GM10248 (cell line): ENCODE results near the gene PCNX3.
A peak's percentile ranks its signal among the peaks of the same experiment; 100 is the strongest.

Experiments
- CTCF ChIA-PET: fragments of 300-600 bp; sonication (Branson Sonifier 250); formaldehyde crosslinking; extraction: SDS; loops from one replicate; lab custom pipeline; 2021; ENCODE audit warnings: antibody characterized with exemption; lab: Yijun Ruan, JAX
- POLR2A ChIA-PET: fragments of 350-650 bp; sonication (Branson Sonifier 250); formaldehyde crosslinking; extraction: SDS; loops from one replicate; lab custom pipeline; 2020; ENCODE audit warnings: antibody characterized with exemption; lab: Yijun Ruan, JAX
- DNase-seq: peaks from one replicate; pipeline ENCODE4 v3.0.0; 2012; ENCODE audit errors: extremely low spot score
- CTCF ChIP-seq: IDR thresholded peaks from 2 replicates; pipeline ENCODE4 v1.5.1; 2012; ENCODE audit warnings: mild to moderate bottlenecking, low read depth; ENCODE audit errors: extremely low read depth, missing control alignments, control extremely low read depth

Gene PCNX3

GRCh38 chr11:65611028-65611757 is 4.4 kb upstream of the PCNX3 start:
- ChIA-PET CTCF (interaction anchor here (1.7 to 24.8 kb wide), 3 partner anchors 26 to 38 kb away, joined by 6 to 351 read pairs (median 6); partner anchors contain the start of genes EHBP1L1, FAM89B and KCNK7), POLR2A (interaction anchor here (0.7 kb wide), 1 partner anchor 23 kb away, joined by 4 read pairs; no protein-coding TSS in a partner anchor)
- no peak for TF ChIP-seq CTCF
- no peak for DNase-seq

GRCh38 chr11:65611758-65612603 is 3.6 kb upstream of the PCNX3 start:
- no peak for DNase-seq
- TF ChIP-seq CTCF = no peak
- ChIA-PET CTCF (interaction anchor here (1.2 to 24.8 kb wide), 8 partner anchors 8 to 273 kb away, joined by 3 to 351 read pairs (median 6); partner anchors contain the start of genes EHBP1L1, FAM89B, KCNK7 and SIPA1), POLR2A (interaction anchor here (0.7 to 1.6 kb wide), 2 partner anchors 24 to 187 kb away, joined by 4 to 5 read pairs; no protein-coding TSS in a partner anchor)

GRCh38 chr11:65612691-65613090 is 2.9 kb upstream of the PCNX3 start:
- ChIA-PET POLR2A (interaction anchor here (0.5 to 1.6 kb wide), 3 partner anchors 48 to 190 kb away, joined by 3 to 5 read pairs (median 4); no protein-coding TSS in a partner anchor), CTCF (interaction anchor here (1.2 to 24.8 kb wide), 8 partner anchors 9 to 272 kb away, joined by 3 to 351 read pairs (median 6); partner anchors contain the start of genes EHBP1L1, FAM89B, KCNK7 and SIPA1)
- TF ChIP-seq CTCF = no peak
- no peak for DNase-seq

- no peak for TF ChIP-seq CTCF
- ChIA-PET POLR2A (interaction anchor here (0.5 to 1.6 kb wide), 4 partner anchors 48 to 275 kb away, joined by 3 to 8 read pairs (median 4); partner anchors contain the start of gene FIBP), CTCF (interaction anchor here (1.2 to 24.8 kb wide), 8 partner anchors 9 to 271 kb away, joined by 3 to 351 read pairs (median 6); partner anchors contain the start of genes EHBP1L1, FAM89B, KCNK7 and SIPA1)
- no peak for DNase-seq
These were observed 2.3 kb upstream of the PCNX3 start for GRCh38 chr11:65613091-65613928.

GRCh38 chr11:65615950-65616574 is 486 bp downstream of the PCNX3 start:
- ChIA-PET POLR2A (interaction anchor here (0.7 to 1.3 kb wide), 6 partner anchors 15 to 348 kb away, joined by 3 to 5 read pairs (median 4); partner anchors contain the start of genes CCDC85B and MALAT1), CTCF (interaction anchor here (0.7 to 24.8 kb wide), 13 partner anchors 10 to 202 kb away, joined by 3 to 351 read pairs (median 4); partner anchors contain the start of genes EHBP1L1, FAM89B, KCNK7 and SIPA1)
- TF ChIP-seq CTCF = no peak
- DNase-seq = peak; percentile 70
